GM19193 (cell line): ENCODE results near the gene COL19A1.

Source experiments
- POLR2A ChIP-seq: IDR thresholded peaks from 4 replicates; pipeline ENCODE4 v1.6.1; 2011; ENCODE audit not compliant: insufficient read depth, insufficient read length; ENCODE audit errors: extremely low read depth

COL19A1 gene

DNA sequence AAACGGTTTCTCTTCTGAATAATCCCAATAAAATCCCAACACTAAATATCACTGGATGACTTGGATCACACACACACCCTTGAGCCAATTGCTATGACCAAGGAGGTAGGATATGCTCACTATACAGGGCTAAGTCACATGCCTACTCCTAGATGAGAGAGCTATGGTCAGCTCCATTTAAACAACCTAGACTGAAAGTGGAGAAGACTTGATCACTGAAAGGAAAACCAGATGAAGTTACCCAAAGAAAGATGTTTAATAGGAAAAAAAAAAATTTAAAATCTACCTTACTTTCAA, 18.9 kb upstream of the COL19A1 start:
- TF ChIP-seq POLR2A = no peak

DNA sequence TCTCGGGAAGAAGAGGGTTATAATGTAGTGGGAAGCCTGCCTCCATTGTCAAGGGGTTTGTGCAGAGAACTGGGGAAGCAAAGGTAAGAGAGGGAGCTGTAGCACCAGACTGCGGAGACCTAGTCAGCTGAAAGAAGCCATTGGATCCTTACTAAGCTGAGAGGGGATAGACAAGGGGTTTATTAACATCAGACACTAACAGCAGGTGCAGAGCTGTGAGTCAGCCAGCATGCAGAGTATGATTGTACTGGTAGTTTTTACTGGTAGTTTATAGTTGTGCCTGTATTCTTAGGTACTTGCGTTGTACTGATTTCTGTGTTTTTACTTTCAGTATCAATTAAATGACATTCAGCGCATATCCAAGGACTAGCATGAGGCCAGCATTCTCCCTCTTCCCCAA, 17.8 kb upstream of the COL19A1 start:
- TF ChIP-seq POLR2A = no peak

DNA sequence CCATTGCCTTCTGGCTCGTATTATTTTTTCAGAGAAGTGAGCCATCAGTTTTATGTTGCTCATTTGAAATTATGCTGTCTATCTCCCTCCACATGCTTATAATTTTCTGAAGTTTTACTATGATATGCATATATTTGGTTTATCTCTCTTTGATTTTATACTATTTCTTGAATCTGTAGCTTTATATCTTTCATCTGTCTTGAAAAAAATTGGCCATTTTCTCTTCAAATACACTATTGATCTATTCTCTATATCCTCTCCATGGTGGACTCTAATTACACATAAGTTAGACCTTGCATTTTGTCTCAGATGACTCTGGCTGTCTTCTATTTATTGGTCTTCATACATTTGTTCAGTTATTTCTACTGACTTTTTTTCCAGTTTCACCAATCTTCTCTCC, 13.7 kb upstream of the COL19A1 start:
- TF ChIP-seq POLR2A = no peak

DNA sequence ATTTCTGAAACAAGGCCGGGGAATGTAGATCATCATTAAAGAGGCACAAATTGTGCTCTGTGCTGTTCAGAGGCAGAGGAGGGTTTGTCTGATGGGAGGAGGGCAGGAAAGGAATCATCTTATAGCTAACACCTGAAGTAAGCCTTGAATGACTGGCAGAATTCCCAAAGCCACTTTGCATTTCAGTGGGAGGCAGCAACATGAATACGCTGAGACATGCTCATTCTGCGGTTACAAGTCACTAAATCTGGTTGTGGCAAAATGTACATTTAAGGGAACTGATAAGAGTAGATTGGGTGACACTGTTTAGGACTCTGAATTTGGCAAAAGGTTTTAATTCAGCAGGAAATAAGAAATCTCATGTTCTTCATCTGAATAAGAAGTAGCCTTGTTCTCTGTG, 4.4 kb upstream of the COL19A1 start:
- no peak for TF ChIP-seq POLR2A

DNA sequence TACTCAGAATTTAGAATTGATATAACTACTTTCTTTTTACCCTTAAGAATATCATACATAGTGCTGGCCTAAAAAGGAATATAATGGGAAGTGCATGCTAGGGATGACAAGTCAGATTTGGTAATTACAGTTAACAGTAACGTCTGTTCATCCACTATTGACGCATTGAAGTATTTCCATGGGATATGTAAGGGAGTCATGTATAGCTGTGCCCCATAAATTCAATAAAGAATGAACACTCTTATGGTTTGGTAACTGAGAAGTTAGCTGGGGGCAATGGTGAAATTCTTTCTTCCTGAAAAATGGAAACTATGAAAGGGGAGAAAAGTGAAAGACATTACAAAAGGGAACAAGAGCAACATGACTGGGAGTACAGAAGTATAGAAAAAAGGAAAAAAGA, 2.6 kb upstream of the COL19A1 start:
- no peak for TF ChIP-seq POLR2A

DNA sequence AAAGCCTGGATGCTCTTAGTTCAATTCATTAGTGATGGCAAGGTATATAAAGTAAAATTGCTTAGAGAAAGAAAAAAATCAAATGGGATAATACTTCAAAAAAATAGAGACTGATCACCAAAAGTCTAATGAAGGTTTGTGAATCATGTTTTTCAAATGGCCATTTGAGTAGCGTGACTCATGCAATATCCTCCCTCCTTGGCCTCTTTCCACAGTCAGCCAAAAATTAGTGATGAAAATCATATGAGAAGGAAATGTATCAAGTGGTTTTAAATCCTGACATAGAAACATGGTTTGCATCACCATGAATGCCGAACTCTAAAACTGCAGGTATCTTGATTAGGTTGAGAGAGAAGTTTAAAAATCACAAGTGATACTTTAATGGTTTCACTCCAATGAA, 1.2 kb upstream of the COL19A1 start:
- TF ChIP-seq POLR2A = no peak

DNA sequence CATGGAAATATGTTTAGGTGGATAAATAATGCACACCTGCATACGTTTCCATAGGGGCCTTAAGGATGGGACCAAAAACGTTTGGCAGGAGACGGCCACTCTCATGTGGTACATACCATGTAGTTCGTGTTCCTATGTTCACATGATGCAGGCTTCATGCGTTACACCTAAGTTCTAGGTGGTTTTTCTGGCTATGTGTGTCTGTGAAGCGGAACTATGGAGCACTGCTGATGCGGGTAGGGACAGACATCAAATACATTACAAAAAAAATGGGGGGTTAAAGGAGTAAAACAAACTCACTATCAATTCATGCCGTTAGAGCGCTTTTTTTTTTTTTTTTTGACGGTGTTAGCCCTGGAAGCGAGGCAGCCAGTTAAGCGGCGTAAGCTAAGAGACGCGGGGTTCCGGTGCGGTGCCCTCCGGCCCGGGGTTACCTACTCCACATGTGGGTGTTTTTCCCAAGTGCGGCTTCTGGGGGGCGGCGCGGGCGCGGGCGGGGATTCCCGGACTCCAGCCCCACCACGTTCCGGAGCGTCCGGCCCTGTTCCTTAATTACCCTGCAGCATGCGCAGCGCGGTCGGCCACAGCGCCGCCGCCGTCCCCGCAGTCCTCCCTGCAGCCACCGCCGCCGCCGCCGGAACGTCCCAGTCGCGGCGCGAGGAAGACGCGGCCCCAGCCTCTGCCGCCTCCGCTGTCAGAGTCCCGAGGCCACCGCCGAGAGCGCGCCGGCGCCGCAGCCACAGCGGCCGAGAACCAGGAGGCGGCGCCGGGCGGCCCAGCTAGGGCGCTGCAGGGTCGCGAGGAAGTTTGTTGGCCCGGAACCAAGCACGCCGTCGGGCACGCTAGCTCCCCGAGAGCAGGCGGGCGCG, 648 bp downstream of the COL19A1 start:
- no peak for TF ChIP-seq POLR2A

DNA sequence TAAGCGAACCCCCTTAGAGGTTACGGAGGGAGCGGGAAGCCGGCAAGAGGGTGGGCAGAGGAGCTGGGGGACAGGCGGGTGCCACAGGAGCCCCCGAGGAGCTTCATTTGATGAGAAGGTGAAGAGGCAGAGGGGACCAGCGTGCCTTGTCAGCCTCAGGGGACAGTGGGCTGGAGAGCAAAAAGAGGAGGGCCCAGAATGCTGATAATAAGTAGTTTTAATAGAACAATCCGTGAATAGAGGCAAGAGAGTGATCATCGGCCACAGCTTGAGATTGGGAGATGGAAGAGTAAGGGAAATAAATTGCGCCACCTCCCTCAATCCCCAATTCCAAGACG, 1.3 kb downstream of the COL19A1 start:
- no peak for TF ChIP-seq POLR2A

DNA sequence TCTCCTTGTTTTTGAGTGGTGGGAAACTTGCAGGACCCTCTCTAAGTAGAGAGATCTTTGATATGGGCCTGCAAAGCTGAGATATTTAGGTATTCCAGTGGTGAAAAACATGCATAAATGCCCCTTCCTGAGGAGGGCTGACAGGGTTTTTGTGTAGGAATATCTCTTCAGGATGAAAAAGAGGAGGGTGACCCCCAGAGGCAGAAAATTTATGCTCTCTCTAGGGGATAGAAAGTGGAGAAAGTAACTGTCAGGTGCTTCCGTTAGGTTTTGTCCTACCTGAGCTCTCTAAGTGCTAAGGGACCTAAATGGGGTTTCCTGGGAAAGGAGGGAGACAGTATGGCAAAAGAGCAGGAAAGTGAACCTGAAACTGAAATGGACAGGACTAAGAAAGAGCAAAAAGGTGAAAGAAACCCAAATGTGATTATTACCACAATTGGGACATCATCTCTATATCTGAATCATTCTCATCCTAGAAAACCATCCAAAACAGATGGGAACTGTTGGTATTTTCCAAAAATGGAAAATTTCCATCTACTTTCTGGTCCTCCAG, 2.0 kb downstream of the COL19A1 start:
- no peak for TF ChIP-seq POLR2A

DNA sequence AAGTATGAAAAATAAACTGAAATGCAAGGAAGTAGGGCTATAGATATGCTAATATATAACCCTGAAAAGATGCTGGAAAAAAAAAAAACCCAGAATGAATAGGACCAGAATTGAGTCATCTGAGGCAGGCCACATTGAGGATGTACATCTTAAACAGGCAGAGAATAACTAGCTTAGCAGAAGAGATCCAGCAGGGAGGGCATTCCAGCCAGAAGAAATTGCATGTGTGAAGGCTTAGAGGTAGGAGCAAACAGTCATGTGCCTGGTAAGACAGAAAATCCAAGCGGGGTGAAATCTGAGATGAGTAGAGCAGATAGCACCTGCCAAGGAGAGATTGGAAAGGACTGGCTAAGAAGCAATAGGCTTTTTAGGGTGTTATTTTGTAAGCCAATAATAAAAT, 2.6 kb downstream of the COL19A1 start:
- TF ChIP-seq POLR2A = no peak

DNA sequence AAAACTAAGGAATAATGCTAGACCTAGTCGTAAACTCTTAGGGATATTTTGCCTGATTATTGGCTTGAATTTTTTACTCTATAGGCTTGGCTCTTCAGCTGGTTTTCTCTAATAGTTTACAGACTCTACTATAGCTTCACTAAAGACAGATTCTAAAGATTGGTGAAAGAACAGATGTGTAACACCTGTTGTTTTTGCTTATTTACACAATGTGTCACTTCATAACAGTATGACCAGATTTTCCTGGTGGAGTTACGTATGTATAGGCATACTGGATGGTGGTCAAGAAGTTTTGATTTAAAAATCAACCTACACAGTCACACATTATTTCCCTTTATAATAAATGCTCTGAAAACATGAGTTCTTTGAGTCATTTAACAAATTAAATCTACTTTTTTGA, 4.8 kb downstream of the COL19A1 start:
- no peak for TF ChIP-seq POLR2A

DNA sequence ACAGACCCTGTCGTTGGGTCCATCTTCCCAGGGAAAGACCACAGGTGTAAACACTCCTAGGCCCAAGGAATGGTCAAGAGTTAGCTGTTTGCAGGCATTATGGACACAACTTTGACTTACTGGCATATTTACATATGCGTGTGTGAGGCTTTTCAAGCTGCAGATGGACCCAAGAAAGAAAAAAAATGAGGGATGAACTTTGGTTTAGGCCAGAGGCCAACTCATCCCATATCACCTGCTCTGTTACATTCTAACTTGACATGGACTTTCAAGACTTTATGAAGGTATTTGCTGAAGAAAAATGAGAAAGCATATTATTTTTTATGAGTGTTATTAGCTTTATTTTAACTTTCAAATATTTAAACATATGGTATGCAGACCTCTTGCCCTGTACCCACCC, 6.9 kb downstream of the COL19A1 start:
- TF ChIP-seq POLR2A = no peak

DNA sequence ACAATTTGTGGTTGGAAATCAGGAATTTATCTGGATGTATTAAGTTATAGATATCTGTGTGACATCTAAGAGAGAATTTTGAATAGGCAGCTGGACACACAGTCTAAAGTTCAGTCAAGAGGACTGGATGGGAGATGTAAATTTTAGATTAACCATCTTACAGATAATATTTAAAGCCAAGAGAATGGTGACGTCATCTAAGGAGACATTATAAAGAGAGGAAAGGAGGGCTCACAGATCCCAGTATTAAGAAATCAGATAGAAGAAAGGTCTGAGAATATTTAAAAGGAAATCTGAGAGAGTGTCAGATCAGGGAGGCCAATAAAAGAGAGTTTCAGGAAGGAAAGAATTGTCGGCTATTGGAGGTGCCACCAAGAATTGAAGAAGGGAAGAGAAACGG, 9.4 kb downstream of the COL19A1 start:
- TF ChIP-seq POLR2A = no peak

DNA sequence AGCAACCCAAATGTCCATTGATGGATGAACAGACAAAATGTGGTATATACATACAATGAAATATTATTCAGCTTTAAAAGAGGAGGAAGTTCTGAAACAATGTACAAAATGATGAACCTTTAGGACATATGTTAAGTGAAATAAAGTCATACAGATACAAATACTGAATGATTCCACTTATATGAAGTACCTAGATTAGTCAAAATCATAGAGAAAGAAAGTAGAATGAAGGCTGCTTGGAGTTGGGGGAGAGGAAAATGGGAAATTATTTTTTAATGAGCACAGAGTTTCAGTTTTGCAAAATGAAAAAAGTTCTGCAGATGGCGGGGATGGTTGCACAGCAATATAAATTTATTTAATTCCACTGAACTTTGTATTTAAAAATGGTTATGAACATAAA, 12.4 kb downstream of the COL19A1 start:
- no peak for TF ChIP-seq POLR2A

DNA sequence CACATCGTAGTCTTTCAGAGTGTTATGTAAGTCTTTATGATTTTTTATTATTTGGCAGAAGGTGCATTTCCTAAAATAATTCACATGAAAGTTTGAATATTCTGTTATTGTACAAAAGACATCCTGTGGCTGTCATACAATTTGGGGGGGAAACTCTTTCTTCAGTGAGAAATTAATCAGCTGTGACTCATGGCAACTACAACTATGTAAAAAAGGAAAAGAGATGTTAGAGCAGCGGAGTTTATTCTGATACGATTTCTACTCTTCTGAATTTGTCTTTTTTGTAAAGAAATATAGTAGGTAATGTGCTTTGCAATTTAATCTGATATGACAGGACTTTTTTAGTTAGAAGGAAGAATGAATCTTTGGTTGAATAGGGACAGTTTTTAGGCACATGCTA, 14.2 kb downstream of the COL19A1 start:
- no peak for TF ChIP-seq POLR2A

DNA sequence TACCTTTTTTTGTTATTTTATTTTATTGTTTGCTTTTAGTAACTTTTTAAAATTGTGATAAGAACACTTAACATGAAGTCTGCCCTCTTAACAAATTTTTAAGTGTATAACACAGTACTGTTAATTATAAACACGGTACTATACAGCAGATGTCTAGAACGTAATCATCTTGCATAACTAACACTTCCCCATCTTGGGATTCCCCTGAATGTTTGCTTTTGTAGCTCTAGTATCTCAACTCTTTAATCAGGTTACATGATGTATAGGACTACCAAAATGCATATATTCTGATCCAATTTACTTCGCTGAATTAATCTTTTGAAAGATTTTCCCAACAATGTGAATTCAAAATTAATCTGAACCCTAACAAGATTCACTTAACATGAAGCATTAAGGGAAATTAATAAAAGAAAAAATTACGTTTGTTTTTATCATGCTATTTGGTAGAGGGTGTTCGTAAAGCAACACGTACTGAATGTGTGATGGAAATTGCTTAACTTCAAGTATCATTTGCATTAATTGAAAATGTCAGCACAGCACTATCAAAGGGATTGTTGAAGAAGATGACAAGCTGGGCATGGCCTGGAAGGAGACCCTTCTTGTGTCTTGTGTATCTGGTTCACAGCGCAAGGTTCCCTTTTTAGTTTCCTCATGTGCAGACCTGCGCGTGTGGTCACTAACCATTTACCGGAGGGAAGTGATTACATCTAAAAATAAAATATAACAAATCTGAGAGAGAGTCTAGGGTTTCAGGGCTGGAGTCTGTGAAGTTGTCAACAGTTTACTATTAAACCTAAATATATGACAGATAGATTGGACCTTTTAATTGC, 15.2 kb downstream of the COL19A1 start:
- peak; percentile 18 for TF ChIP-seq POLR2A
